GM21619 (cell line): ENCODE measurements around the gene FCRLA.

ENCODE experiments used
- ATAC-seq: cut with Tn5 transposase; IDR thresholded peaks from one replicate; pipeline ENCODE4 v1.9.1; 2021; ENCODE audit not compliant: unreplicated experiment

The FCRLA gene

DNA sequence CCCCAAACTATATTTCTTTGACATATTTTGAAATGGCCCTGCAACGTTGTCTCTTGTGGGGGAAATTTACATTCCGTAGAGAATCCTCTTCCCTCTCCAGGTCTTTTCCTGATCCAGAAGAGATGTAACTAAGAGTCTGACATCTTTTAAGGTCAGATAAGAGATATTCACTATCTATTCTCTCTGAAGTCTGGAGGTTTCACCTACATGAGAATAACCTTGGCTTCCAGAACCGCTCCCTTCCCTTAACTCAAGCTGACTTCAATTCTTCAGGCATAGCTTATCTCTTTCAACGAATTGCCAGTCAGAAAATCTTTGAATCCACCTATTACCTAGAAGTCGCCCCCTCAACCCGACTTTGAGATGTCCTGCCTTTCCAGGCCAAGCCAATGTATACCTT lies 24.2 kb downstream of the FCRLA start:
- no peak for ATAC-seq

DNA sequence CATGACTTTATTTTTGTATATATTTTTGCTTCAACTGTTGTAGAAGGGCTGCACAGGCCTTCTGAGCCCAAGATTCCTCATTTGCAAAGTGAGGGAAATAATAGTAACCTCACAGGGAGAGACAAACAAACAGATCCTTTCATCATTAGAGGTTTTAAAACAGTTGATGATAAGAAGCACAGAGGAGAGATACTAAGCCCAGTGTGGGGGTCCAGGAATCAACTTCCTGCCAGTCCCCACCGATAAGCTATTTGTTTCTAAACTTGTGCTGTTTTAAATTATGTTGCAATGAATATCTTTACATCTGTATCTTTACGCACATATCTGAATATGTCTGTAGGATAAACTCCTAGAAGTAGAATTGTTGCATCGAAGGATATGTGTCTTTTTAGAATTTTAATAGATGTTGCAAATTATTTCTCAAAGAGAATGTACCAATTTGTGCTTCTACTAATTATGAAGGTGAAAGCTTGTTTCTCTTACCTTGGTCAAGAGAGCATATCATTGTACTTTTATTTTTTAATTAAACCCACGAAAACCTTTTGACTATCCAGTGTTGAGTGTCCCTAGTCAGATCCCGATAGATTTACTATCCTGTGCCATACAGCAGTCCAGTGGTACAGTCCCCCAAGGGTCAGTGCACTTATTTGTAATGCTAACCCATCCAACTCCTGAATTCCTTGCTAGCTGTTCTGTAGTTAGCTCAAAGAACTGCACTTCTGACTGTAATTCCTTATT lies 25.1 kb downstream of the FCRLA start:
- no peak for ATAC-seq

DNA sequence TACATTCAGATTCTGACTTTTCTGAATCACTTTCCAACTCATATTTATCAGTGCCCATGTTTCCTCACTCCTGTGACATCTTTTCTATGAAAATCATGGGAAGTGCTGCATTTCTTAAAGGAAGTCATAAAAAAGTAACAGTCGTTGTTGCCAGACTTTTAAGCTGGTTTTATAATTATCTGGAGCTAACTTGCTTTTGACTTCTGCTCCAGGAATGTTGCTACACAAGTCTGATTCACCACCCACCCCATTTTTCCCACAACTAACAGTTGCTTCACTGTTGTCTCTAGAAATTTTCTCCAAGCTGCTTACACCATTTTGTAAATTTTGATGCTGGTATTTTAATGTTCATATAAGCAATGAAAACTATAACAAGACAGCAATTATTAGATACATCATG lies 26.5 kb downstream of the FCRLA start:
- no peak for ATAC-seq

DNA sequence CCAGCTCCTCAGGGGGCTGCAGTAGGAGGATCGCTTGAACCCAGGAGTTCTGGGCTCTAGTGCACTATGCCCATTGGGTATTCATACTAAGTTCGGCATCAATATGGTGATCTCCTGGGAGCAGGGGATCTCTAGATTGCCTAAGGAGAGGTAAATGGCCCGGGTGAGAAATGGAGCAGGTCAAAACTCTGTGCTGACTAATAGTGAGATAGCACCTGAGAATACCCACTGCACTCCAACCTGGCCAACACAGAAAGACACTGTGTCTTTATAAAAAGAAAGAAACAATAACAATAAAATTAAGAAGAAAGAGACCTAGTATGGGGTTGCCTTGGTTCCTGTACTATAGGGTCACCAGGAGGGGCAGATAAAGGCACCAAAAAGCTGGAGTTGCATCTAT lies 28.8 kb downstream of the FCRLA start:
- ATAC-seq: no peak

DNA sequence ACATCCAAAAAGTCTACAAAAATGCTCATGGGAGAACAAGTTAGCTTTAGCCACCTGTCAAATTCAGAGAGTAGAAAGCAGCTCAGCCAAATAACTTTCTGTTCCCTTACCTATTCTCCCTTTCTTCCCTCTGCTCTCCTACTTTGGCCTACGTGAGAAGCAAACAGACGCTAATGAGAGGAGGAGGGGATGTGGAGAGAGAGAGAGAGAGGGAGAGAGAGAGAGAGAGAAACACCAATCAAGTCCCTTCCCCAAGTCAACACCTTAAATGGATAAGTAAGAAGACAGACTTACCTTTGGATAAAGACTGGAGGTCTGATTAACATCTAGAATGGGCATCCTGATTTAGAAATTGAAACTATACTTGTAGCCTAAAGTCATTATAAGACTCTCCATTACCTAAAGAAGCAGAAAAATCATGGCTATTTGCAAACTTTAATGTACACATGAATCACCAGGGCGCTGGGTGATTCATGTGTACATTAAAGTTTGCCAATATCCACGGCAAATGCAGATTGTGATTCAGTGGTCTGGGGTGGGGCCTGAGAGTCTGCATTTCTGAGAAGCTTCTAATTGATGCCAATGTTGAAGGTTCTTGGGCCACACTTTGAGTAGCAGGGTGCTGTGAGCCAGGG lies 29.4 kb downstream of the FCRLA start:
- no peak for ATAC-seq

DNA sequence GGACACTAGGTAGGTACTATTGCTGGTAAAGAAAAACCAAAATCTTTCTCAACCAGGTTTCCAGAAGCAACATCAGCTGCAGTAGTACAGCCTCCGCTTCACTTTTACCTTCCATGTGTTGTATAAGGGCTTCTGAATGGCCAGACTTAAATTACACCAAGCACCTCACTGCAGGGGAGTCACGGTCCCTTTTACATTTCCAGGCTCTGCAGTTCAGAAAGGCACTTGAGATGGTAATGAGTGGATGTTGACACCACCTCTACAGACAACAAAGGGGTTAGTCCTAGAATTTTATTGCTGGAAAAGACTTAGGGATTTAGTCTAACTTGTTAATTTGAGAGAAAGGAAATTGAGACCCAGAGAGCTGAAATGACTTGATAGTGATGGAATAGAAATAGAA lies 30.6 kb downstream of the FCRLA start:
- no peak for ATAC-seq

DNA sequence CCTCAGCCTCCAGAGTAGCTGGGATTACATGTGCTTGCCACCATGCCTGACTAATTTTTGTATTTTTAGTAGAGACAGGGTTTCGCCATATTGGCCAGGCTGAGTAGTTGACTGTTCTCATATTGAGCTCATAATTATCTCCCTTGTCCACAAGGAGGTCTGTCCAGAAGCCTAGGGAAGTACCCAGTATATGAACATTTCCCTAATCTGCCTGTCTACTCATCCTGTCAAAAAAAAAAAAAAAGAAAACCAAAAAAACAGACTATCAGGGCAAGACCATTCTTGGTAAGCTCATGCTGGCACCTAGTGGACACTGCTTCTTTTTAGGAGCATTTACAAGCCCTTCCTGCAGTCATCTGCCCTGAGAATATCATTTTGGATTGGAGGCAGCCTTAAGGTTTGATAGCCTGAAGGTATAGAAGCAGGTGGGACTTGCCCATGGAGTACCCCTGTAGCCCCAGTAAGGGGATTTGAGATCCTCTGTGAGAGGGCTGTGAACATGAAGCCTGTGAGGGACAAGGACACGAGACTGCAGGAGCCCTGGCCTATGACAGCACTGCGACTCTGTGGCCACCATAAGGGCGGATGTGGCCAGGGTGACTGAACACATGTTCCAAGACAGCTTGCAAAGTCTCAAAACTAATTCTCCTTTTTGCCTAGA lies 31.7 kb downstream of the FCRLA start:
- peak; percentile 69 for ATAC-seq

DNA sequence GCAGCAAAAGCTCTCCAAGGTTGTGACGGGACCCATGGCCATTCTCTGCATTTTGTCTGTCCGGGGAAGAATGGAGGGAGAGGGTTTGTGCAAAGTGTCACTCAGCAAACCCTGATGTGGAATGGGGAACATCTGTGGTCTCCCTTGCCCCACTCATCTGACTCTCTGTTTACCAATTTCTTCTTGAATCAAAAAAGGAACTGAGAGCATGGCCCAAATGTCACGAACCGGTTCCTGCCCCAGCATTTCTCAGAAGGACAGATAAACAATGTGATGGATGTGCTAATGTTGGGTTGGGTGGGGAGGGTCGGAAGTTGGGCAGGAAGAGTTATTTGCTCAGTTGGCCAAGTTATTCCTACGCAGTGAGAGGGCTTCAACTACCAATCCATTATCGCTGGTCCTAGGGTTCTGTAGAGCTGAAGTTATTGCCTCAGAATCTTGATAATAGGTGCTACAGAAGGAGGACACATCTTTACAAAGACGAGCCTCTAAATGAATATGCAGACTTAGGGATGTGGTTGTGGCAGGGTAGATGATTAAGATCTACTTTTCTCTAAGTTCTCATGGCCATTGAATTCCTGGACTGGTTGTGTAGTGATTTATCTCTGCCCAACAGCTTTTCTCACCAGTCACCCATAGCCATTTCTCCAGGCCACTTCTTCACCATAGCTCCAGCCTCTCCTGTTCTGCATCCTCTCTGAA lies 33.0 kb downstream of the FCRLA start:
- ATAC-seq: peak; percentile 22

DNA sequence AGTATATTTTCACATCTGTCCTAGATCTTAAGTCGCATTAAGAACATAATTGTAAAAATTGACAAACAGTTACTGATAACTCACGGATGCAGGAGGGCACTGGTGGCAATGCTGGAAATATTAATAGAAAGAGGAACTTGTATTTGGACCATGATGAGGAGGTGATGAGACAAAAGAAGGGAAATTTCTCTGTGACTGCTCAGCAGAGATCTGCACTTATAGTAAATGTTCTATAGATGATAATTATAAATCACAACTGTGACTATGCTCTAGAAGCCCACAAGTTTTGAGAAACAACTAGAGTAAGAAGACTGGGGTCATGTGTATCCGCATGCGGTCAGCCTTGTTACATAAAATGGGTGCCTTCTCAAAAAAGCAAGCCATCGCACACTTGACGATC lies 33.9 kb downstream of the FCRLA start:
- ATAC-seq: no peak

DNA sequence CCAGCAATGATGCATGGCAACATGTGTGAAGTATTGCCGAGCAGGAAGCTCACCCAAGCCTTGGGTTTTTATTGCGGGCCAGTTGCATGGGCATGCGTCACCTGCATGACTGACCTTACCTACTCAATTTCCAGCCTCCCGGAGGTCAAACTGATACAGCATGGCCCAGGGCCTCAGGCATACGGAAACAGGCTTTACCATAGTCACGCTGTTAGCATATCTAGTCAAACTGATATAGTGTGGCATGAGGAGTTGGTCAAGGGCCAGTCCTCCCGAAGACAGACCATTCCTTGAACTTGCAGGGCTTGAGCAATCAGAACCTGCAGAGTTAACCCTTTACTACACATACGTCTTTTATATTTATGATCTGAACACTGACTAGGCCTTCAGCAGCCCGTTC lies 36.2 kb downstream of the FCRLA start:
- ATAC-seq: no peak

DNA sequence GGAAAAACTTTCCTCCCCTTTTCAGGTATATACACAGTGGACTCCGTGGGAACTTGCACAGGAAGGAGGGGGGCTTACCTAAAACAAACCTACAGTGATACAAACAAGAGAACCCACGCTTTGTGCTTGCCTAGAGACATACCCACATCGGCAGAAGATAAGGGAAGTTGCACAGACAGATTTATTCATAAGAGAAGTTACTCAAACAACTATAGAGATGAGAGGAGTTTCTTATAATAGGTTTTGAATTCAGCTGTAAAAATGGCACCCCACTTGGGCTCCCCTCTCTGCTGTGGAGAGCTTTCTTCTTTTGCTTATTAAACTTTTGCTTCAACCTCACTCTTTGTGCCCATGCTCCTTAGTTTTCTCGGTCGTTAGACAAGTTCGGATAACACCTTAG lies 40.8 kb downstream of the FCRLA start:
- ATAC-seq: no peak

DNA sequence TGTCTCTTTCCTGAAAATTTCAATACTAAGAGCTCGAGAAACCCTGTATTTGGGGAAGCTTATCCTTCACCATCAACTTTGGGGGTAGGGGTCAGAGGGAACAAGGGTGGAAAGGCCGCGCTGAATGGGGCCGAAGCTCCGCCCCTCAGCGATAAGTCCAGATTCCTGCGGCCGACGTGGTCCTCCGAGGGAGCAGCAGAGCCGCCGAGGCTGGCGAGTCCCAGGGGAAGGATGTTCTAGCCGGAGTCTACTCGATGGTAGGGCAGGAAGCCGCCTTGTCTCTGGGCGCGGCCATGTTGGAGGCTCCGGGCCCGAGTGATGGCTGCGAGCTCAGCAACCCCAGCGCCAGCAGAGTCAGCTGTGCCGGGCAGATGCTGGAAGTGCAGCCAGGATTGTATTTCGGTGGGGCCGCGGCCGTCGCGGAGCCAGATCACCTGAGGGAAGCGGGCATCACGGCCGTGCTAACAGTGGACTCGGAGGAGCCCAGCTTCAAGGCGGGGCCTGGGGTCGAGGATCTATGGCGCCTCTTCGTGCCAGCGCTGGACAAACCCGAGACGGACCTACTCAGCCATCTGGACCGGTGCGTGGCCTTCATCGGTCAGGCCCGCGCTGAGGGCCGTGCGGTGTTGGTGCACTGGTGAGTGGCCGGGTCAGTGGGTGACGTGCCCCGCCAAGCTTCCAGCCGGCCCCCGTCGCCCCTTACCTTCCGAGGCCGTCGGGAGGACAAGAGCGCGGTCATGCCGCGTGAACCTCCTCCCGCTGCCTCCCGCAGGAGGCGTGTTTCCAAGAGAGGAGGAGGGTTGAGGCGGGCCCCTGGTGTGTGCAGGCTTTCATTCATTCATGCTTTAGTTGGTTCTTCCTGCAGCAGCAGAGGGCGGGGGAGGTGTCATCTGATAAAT lies 42.7 kb downstream of the FCRLA start, which contains the start of gene DUSP12:
Gene DUSP12 (plus strand): TSS at position 278 of the 899 bp plus-strand sequence. CDS start 16 bp downstream, at position 294.
- ATAC-seq: peak; percentile 97

DNA sequence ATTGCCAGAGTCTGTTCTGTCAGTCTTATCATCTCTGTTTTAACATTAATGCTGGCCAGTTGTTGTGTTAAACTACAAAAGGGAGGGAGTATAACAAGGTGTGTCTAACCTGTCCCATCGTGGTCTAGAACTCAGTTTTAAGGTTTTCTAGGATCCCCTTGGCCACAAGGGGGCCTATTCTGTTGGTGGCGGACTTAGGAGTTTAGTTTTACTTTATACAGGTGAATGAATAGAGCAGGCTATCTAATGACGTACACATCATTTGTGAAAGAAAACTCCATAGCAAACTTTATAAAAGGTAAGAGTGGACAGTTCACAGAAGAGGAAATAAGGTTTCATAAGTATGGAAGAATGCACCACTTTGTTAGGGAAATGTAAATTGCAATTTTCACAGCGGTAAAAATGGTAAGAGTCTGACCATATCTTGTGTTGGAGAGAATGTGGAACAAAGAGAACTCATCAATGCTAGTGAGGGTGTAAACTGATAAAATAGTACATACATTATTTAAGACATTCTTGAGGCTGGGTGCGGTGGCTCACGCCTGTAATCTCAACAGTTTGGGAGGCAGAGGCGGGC lies 56.6 kb downstream of the FCRLA start:
- ATAC-seq: no peak
